H9 (cell line): ENCODE data around the gene CLPTM1L. TPM values are rescaled to one million over a fixed set of nuclear protein-coding genes. Genes with fewer than 3 reads are reported as not detected.

Experiments used
- DNase-seq: peaks from one replicate; pipeline ENCODE4 v3.0.0-alpha.2; 2017
- H2AFZ ChIP-seq: one replicate; pipeline ENCODE4 v1.6.1; 2013; ENCODE audit warnings: mild to moderate bottlenecking, low read length, control low read depth, moderate library complexity
- H2AK5ac ChIP-seq: 2 replicates; pipeline ENCODE4 v1.6.1; 2013; ENCODE audit warnings: low read length, control low read depth, mixed read lengths; ENCODE audit not compliant: insufficient read length
- H2BK120ac ChIP-seq: one replicate; pipeline ENCODE4 v1.6.1; 2013; ENCODE audit warnings: low read depth, mild to moderate bottlenecking, low read length, control low read depth, inconsistent platforms; ENCODE audit not compliant: poor library complexity, severe bottlenecking
- H2BK12ac ChIP-seq: 2 replicates; pipeline ENCODE4 v1.6.1; 2013; ENCODE audit warnings: low read length, control low read depth, mixed read lengths, low read depth; ENCODE audit not compliant: insufficient read length
- H2BK15ac ChIP-seq: 2 replicates; pipeline ENCODE4 v1.6.1; 2013; ENCODE audit warnings: low read depth, low read length, control low read depth
- H2BK20ac ChIP-seq: one replicate; pipeline ENCODE4 v1.6.1; 2013; ENCODE audit warnings: low read depth, mild to moderate bottlenecking, low read length, control low read depth, inconsistent platforms; ENCODE audit not compliant: poor library complexity, severe bottlenecking
- H2BK5ac ChIP-seq: 2 replicates; pipeline ENCODE4 v1.6.1; 2013; ENCODE audit warnings: low read length, control low read depth, mixed read lengths; ENCODE audit not compliant: insufficient read length
- H3K14ac ChIP-seq: 2 replicates; pipeline ENCODE4 v1.6.1; 2013; ENCODE audit warnings: low read length, control low read depth; ENCODE audit not compliant: insufficient read depth
- H3K18ac ChIP-seq: 2 replicates; pipeline ENCODE4 v1.6.1; 2013; ENCODE audit warnings: low read depth, mild to moderate bottlenecking, mixed read lengths, low read length, control low read depth; ENCODE audit not compliant: insufficient read length
- H3K23ac ChIP-seq: 2 replicates; pipeline ENCODE4 v1.6.1; 2013; ENCODE audit warnings: low read length, control low read depth, mixed read lengths, low read depth; ENCODE audit not compliant: insufficient read length
- H3K23me2 ChIP-seq: 2 replicates; pipeline ENCODE4 v1.6.1; 2013; ENCODE audit warnings: low read depth, mild to moderate bottlenecking, mixed read lengths, low read length, control low read depth; ENCODE audit not compliant: insufficient read length, poor library complexity, severe bottlenecking
- H3K27ac ChIP-seq: 2 replicates; pipeline ENCODE4 v1.5.1; 2013; ENCODE audit warnings: low read length, control low read depth, mixed read lengths, low read depth; ENCODE audit not compliant: insufficient read length
- H3K27me3 ChIP-seq: 2 replicates; pipeline ENCODE4 v1.6.1; 2013; ENCODE audit warnings: low read length, control low read depth, inconsistent platforms; ENCODE audit not compliant: insufficient read depth
- H3K4ac ChIP-seq: 2 replicates; pipeline ENCODE4 v1.6.1; 2013; ENCODE audit warnings: low read depth, mild to moderate bottlenecking, control low read depth, inconsistent platforms, low read length, moderate library complexity
- H3K4me1 ChIP-seq: 2 replicates; pipeline ENCODE4 v1.6.1; 2013; ENCODE audit warnings: low read length, control low read depth, inconsistent platforms; ENCODE audit not compliant: insufficient read depth
- H3K4me2 ChIP-seq: 2 replicates; pipeline ENCODE4 v1.6.1; 2013; ENCODE audit warnings: low read length, control low read depth, mixed read lengths; ENCODE audit not compliant: insufficient read length, insufficient read depth
- H3K56ac ChIP-seq: 2 replicates; pipeline ENCODE4 v1.6.1; 2013; ENCODE audit warnings: low read depth, mild to moderate bottlenecking, mixed read lengths, low read length, control low read depth; ENCODE audit not compliant: insufficient read length
- H3K79me1 ChIP-seq: 2 replicates; pipeline ENCODE4 v1.6.1; 2013; ENCODE audit warnings: low read depth, mild to moderate bottlenecking, moderate library complexity, low read length, control low read depth, inconsistent platforms; ENCODE audit not compliant: insufficient read depth, poor library complexity, severe bottlenecking
- H3K79me2 ChIP-seq: 2 replicates; pipeline ENCODE4 v1.6.1; 2013; ENCODE audit warnings: low read length, control low read depth, inconsistent platforms; ENCODE audit not compliant: insufficient read depth
- H3K9ac ChIP-seq: 2 replicates; pipeline ENCODE4 v1.6.1; 2013; ENCODE audit warnings: low read length, control low read depth, mixed read lengths; ENCODE audit not compliant: insufficient read length; ENCODE audit errors: extremely low read depth
- H3K9me3 ChIP-seq: one replicate; pipeline ENCODE4 v1.6.1; 2013; ENCODE audit warnings: low read depth, low read length, inconsistent platforms; ENCODE audit not compliant: control insufficient read depth
- H3T11ph ChIP-seq: one replicate; pipeline ENCODE4 v1.6.1; 2013; ENCODE audit warnings: mild to moderate bottlenecking, low read length, control low read depth, inconsistent platforms
- H4K20me1 ChIP-seq: one replicate; pipeline ENCODE4 v1.6.1; 2013; ENCODE audit not compliant: control insufficient read depth, insufficient read length, insufficient read depth
- H4K5ac ChIP-seq: 2 replicates; pipeline ENCODE4 v1.6.1; 2013; ENCODE audit warnings: low read depth, mild to moderate bottlenecking, mixed read lengths, low read length, control low read depth; ENCODE audit not compliant: insufficient read length
- H4K8ac ChIP-seq: replicated peaks from 2 replicates; pipeline ENCODE4 v1.6.1; 2013; ENCODE audit warnings: low read length, control low read depth, mixed read lengths, low read depth; ENCODE audit not compliant: insufficient read length
- H4K91ac ChIP-seq: 2 replicates; pipeline ENCODE4 v1.6.1; 2013; ENCODE audit warnings: low read depth, mild to moderate bottlenecking, moderate library complexity, mixed read lengths, low read length, control low read depth; ENCODE audit not compliant: insufficient read length
- H3K27ac Mint-ChIP-seq, 3 experiments: 2 replicates in 2 of 3; 3 replicates in 1 of 3; pipeline ENCODE4 v1.8.0; 2020 to 2021; ENCODE audit warnings: mixed read lengths in 3 of 3, mild to moderate bottlenecking in 1 of 3, moderate library complexity in 1 of 3
- H3K27me3 Mint-ChIP-seq: 2 replicates; pipeline ENCODE4 v1.8.0; 2021; ENCODE audit warnings: low read depth, mild to moderate bottlenecking, moderate library complexity, mixed read lengths
- H3K36me3 Mint-ChIP-seq, 3 experiments: 2 replicates in 2 of 3; 3 replicates in 1 of 3; pipeline ENCODE4 v1.8.0; 2020 to 2021; ENCODE audit warnings: low read depth in 3 of 3, mixed read lengths in 3 of 3; ENCODE audit not compliant: insufficient read depth in 1 of 3
- H3K4me1 Mint-ChIP-seq, 2 experiments: 2 replicates each; pipeline ENCODE4 v1.8.0; 2020; ENCODE audit warnings: mixed read lengths in 2 of 2
- H3K4me3 Mint-ChIP-seq, 2 experiments: 2 replicates in 1 of 2; 3 replicates in 1 of 2; pipeline ENCODE4 v1.8.0; 2020 to 2021; ENCODE audit warnings: mild to moderate bottlenecking in 2 of 2, mixed read lengths in 2 of 2, moderate library complexity in 1 of 2
- H3K9me3 Mint-ChIP-seq, 2 experiments: 2 replicates in 1 of 2; 3 replicates in 1 of 2; pipeline ENCODE4 v1.8.0; 2020; ENCODE audit warnings: mild to moderate bottlenecking in 2 of 2, mixed read lengths in 2 of 2, moderate library complexity in 1 of 2
- CTCF ChIP-seq: fragments of 200-600 bp; sonication (generic); conservative IDR thresholded peaks from 3 replicates; pipeline ENCODE4 v1.8.0; 2021; ENCODE audit warnings: antibody characterized with exemption, mild to moderate bottlenecking
- WGBS: extraction: QIAGEN DNeasy Blood & Tissue Kit; methylation state at CpG from one replicate; pipeline ENCODE4 v1.1.7; 2013; ENCODE audit warnings: missing lambda C conversion rate, low lambda C conversion rate, mixed read lengths; ENCODE audit not compliant: insufficient read length; ENCODE audit errors: extremely low coverage; 5-methylcytosine and 5-hydroxymethylcytosine counted together
- total RNA-seq: library from RNA; stranded (reverse); gene quantifications from 2 replicates; pipeline ENCODE4 v1.2.1, GENCODE V29; 2021

CLPTM1L gene
- total RNA-seq, 1 experiment from 2014 or later: 108 TPM

GRCh38 chr5:1363581-1363980 is 18.7 kb upstream of the CLPTM1L start:
- Histone ChIP-seq H3K4ac (no peak overlapping the region), H4K91ac (peak overlapping the region; percentile 21), H4K5ac (no peak overlapping the region), H3K18ac (peak overlapping the region; percentile 44), H2BK12ac (no peak overlapping the region), H3K9ac (no peak overlapping the region), H2BK15ac (no peak overlapping the region), H3K14ac (peak overlapping the region; percentile 40; the same call in 1 of the 2 replicates), H2BK5ac (no peak overlapping the region), H3K79me2 (no peaks in the 10 kb centered on the region), H2BK20ac (no peak overlapping the region), H3K4me2 (no peak overlapping the region), H4K20me1 (no peaks in the 10 kb centered on the region), H3K79me1 (no peaks in the 10 kb centered on the region), H3K23ac (no peak overlapping the region), H2BK120ac (no peak overlapping the region), H3T11ph (no peak overlapping the region), H2AFZ (no peak overlapping the region), H4K8ac (no peak overlapping the region), H3K56ac (no peak overlapping the region), H3K9me3 (no peaks in the 10 kb centered on the region), H2AK5ac (no peak overlapping the region), H3K4me1 (no peaks in the 10 kb centered on the region), H3K27ac (no peak overlapping the region), H3K27me3 (no peaks in the 10 kb centered on the region), H3K23me2 (no peaks in the 10 kb centered on the region)
- no peak overlapping the region for H3K4me3 Mint-ChIP-seq
- WGBS: no CpG with 5 or more reads among the region's 16 CpGs
- peaks cover 7 to 10% of the 10 kb centered on the region in 2 experiments for H3K4me1 Mint-ChIP-seq
- no peak for DNase-seq
- no peak overlapping the region for H3K27ac Mint-ChIP-seq
- no peak for TF ChIP-seq CTCF
- H3K27me3 Mint-ChIP-seq: peaks cover 37% of the 10 kb centered on the region
- no peaks in the 10 kb centered on the region for H3K9me3 Mint-ChIP-seq
- H3K36me3 Mint-ChIP-seq: no peaks in the 10 kb centered on the region
